Medulla oblongata (tissue), 1 donor: ENCODE results near the gene TBC1D3E.
"Not testable (repeated sequence)": the region's sequence is repeated elsewhere in the genome, so short reads cannot be mapped to it uniquely, and the experiment has no call there.

Experiments
- DNase-seq: peaks from one replicate; pipeline ENCODE4 v3.0.0-alpha.2; 2015; ENCODE audit errors: extremely low spot score

TBC1D3E gene

GRCh38 chr17:38127651-38128050 lies at the start of gene TBC1D3E:
Gene TBC1D3E, plus strand, starts transcription at chr17:38127951. Its CDS starts 1,545 bp downstream, at chr17:38129496.
- DNase-seq, result not testable (repeated sequence)

DNA sequence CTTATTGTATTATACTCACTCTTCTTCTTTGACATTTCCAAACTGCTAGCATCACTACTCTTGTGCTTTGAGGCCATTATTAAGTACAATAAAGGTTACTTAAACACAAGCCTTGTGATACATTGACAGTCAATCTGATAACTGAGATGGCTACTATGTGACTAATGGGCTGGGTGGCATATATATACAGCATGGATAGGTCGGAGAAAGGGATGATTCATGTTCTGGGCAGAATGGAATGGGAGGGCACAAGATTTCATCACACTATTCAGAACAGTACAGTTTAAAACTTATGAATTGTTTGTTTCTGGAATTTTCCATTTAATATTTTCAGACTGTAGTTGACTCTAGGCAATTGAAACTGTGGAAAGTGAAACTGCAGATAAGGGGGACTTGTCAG lies 40.4 kb upstream of the TBC1D3E start:
- DNase-seq, result not testable (repeated sequence)

DNA sequence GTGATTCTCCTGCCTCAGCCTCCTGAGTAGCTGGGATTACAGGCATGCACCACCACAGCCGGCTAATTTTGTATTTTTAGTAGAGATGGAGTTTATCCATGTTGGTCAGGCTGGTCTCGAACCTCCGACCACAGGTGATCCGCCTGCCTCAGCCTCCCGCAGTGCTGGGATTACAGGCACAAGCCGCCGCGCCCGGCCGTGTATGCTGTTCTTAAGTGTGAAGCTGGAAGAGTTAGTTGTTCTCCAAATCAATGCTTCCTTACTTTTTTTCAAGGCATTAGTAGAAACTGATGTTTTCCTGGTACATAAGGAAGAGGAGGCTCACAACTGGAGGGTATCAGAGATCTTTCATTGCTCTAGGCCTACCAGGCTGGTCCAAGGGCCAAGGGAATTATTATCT lies 39.6 kb upstream of the TBC1D3E start:
- not testable (repeated sequence) for DNase-seq

- not testable (repeated sequence) for DNase-seq
These were observed 33.6 kb upstream of the TBC1D3E start for GRCh38 chr17:38094059-38094694.

- not testable (repeated sequence) for DNase-seq
These were observed 28.5 kb upstream of the TBC1D3E start for GRCh38 chr17:38099262-38099661.

DNA sequence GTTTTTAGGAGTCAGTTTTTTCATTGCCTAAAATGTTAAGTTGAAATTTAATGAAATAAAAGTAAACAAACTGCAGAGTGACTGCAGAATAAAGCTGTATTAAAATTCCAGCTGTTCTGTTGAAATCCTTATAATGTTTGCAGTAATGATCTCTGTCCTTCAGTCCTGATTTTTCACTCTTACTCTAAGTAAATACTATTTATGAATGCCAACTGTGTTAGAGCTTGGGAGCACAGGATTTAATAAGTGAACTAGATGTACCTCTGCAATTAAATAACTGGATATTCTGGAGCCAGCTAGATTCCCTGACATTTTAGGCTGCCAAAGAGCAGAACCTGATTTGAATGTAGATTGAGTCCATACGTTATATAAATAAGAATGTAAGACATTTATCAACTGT lies 7.9 kb upstream of the TBC1D3E start:
- not testable (repeated sequence) for DNase-seq

DNA sequence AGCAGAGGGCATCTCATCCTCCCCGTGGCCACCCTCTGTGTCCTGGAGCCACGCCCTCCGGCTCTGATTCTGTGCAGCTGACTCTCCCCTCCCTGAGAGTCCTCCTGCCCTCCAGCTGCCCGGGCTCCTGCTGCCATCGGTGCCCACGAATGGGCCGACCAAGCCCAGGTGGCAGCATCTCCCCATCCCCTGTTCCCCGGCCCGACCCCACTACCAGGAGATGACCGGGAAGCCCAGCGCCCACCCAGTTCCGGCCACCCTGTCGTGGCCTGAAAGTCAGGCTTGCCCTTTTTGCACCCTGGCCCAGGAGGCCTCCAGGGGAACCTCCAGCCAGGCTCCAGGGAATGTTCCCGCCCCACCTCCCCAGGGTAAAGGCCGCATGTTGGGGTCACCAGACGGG lies 7.1 kb downstream of the TBC1D3E start:
- not testable (repeated sequence) for DNase-seq
